ENCODE data around the gene PABPC1L. TPM values are rescaled to one million over a fixed set of nuclear protein-coding genes. Genes with fewer than 3 reads are reported as not detected.

The PABPC1L gene
- total RNA-seq, 1 experiment from 2014 or later, result 83.5 TPM

DNA sequence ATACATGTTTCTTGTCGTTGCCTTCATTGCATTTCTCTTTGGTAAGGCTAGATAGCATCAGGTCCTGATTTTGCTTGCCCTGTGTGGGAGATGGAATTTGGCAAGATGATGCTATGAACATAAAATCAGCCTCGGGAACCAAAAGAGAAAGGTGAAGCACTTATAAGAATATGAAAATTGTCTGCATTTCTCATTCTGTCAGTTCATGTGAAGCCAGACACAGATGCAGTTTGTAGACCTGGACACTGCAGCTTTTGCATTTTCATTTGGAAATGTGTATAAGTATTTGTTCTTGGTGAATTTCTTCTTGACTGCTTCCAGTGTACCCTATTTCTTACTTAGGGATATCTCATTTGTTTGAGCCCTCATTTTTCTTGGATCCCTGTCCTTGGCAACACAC is 23.0 kb upstream of the PABPC1L start:
- H3K4me2 ChIP-seq (ENCODE audit: insufficient read depth, insufficient read length, low read length), result peak overlapping the region; percentile 87
- H2AK5ac ChIP-seq (ENCODE audit: insufficient read length, low read length), result no peak overlapping the region
- no peak overlapping the region for H4K91ac ChIP-seq (ENCODE audit: insufficient read length, low read depth, low read length)
- no peak overlapping the region for H3T11ph ChIP-seq (ENCODE audit: low read length)
- H4K20me1 ChIP-seq (ENCODE audit: control insufficient read depth, insufficient read depth, insufficient read length), result no peaks in the 10 kb centered on the region
- peaks cover 13% of the 10 kb centered on the region for H3K79me1 ChIP-seq (ENCODE audit: insufficient read depth, low read depth, low read length, poor library complexity, severe bottlenecking)
- DNase-seq, result no peak
- no peak overlapping the region for H3K14ac ChIP-seq (ENCODE audit: insufficient read depth, low read length)
- TF ChIP-seq, protein P1, sequence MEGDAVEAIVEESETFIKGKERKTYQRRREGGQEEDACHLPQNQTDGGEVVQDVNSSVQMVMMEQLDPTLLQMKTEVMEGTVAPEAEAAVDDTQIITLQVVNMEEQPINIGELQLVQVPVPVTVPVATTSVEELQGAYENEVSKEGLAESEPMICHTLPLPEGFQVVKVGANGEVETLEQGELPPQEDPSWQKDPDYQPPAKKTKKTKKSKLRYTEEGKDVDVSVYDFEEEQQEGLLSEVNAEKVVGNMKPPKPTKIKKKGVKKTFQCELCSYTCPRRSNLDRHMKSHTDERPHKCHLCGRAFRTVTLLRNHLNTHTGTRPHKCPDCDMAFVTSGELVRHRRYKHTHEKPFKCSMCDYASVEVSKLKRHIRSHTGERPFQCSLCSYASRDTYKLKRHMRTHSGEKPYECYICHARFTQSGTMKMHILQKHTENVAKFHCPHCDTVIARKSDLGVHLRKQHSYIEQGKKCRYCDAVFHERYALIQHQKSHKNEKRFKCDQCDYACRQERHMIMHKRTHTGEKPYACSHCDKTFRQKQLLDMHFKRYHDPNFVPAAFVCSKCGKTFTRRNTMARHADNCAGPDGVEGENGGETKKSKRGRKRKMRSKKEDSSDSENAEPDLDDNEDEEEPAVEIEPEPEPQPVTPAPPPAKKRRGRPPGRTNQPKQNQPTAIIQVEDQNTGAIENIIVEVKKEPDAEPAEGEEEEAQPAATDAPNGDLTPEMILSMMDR (conservative IDR thresholded peaks at IDR 0.05), result no peak
- H3K23me2 ChIP-seq (ENCODE audit: insufficient read length, low read depth, low read length, poor library complexity, severe bottlenecking), result peaks cover 9% of the 10 kb centered on the region
- H3K27ac ChIP-seq (ENCODE audit: insufficient read length, low read depth, low read length), result no peak overlapping the region
- H3K27me3 ChIP-seq (ENCODE audit: insufficient read depth, low read length), result no peaks in the 10 kb centered on the region
- H3K9ac ChIP-seq (ENCODE audit: extremely low read depth, insufficient read length, low read length), result peak overlapping the region; percentile 88
- no peak overlapping the region for H2BK15ac ChIP-seq (ENCODE audit: low read depth, low read length)
- H3K4ac ChIP-seq (ENCODE audit: low read depth, low read length), result no peak overlapping the region
- H3K9me3 ChIP-seq (ENCODE audit: control insufficient read depth, low read depth, low read length), result no peaks in the 10 kb centered on the region
- WGBS (ENCODE audit: extremely low coverage, insufficient read length, low lambda C conversion rate), result no CpG with 5 or more reads among the region's 2 CpGs
- H2BK20ac ChIP-seq (ENCODE audit: low read depth, low read length, poor library complexity, severe bottlenecking), result no peak overlapping the region
- H2BK120ac ChIP-seq (ENCODE audit: low read depth, low read length, poor library complexity, severe bottlenecking), result no peak overlapping the region
- Mint-ChIP-seq H3K27me3 (ENCODE audit: low read depth) (no peaks in the 10 kb centered on the region), H3K4me1 (peaks cover 34 to 37% of the 10 kb centered on the region in 2 experiments), H3K36me3 (ENCODE audit: insufficient read depth in 1 of 3, low read depth in 3 of 3) (peaks cover 0 to 22% (median under 1%) of the 10 kb centered on the region in 3 experiments; a peak in 3 of 7 replicates), H3K9me3 (no peaks in the 10 kb centered on the region; a peak in 1 of 5 replicates), H3K27ac (peak overlapping the region; percentile 80 to 97 (median 96); a peak in 3 of 7 replicates), H3K4me3 (peak overlapping the region; percentile 97 to 98)
- H3K79me2 ChIP-seq (ENCODE audit: insufficient read depth, low read length), result peaks cover 48% of the 10 kb centered on the region
- no peak overlapping the region for H4K8ac ChIP-seq (replicated peaks; ENCODE audit: insufficient read length, low read depth, low read length)
- H3K18ac ChIP-seq (ENCODE audit: insufficient read length, low read depth, low read length), result no peak overlapping the region
- H3K56ac ChIP-seq (ENCODE audit: insufficient read length, low read depth, low read length), result no peak overlapping the region
- H2BK12ac ChIP-seq (ENCODE audit: insufficient read length, low read depth, low read length), result no peak overlapping the region
- H3K23ac ChIP-seq (ENCODE audit: insufficient read length, low read depth, low read length), result no peak overlapping the region
- no peak overlapping the region for H2AFZ ChIP-seq (ENCODE audit: low read length)
- H3K4me1 ChIP-seq (ENCODE audit: insufficient read depth, low read length), result no peaks in the 10 kb centered on the region
- H2BK5ac ChIP-seq (ENCODE audit: insufficient read length, low read length), result no peak overlapping the region
- H4K5ac ChIP-seq (ENCODE audit: insufficient read length, low read depth, low read length), result no peak overlapping the region
